GM06990 (cell line): ENCODE data around the gene U2AF1L4.
"Not testable (repeated sequence)": the region's sequence is repeated elsewhere in the genome, so short reads cannot be mapped to it uniquely, and the experiment has no call there.

ENCODE experiments used
- DNase-seq: peaks from one replicate; pipeline ENCODE4 v3.0.0-alpha.2; 2011; ENCODE audit not compliant: insufficient read length; ENCODE audit errors: extremely low read depth
- H3K27me3 ChIP-seq: replicated peaks from 2 replicates; pipeline ENCODE4 v1.6.0; 2011; ENCODE audit warnings: low read length; ENCODE audit not compliant: control insufficient read depth, insufficient read depth
- H3K36me3 ChIP-seq: 2 replicates; pipeline ENCODE4 v1.5.1; 2011; ENCODE audit warnings: low read length; ENCODE audit not compliant: control insufficient read depth, insufficient read depth
- H3K4me3 ChIP-seq: replicated peaks from 2 replicates; pipeline ENCODE4 v1.5.1; 2011; ENCODE audit warnings: low read depth, mild to moderate bottlenecking, control low read depth, low read length
- TF ChIP-seq, protein P1 (sequence below): IDR thresholded peaks from 2 replicates; pipeline ENCODE4 v1.5.1; 2011; ENCODE audit warnings: low read length, control low read depth, mild to moderate bottlenecking, inconsistent platforms; ENCODE audit not compliant: insufficient read depth, poor library complexity, severe bottlenecking

Gene U2AF1L4

DNA sequence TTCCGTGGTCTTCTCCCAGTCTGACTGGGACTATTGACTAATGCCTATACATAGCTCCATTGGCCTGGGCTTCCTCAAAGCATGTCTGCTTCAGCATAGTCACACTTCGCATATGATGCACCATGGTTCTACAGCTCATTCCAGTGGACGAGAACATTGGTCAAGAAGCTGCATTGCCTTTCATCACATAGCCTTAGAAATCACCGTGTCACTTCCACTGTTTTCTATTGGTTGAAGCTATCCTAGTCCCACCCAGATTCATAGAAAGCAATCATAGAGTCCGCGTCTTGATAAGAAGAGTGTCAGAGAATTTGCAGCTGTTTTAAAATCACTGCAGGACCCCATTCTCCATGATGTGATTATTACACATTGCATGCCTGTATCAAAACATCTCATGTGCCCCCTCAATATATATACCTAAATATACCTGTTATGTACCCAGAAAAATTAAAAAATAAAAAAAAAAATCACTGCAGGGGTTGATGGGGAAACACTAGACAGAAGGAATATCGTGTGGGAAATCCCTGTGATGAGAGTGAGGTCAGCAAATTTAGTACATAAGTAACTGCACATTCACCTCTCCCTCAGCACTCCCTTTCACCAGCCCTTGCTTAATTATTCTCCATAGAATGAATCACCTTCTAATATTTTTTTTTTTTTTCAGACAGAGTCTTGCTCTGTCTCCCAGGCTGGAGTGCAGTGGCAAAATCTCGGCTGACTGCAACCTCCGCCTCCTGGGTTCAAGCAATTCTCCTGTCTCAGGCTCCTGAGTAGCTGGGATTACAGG lies 28.0 kb upstream of the U2AF1L4 start:
- Histone ChIP-seq H3K27me3 (no peaks in the 10 kb centered on the region), H3K36me3 (peaks cover 3% of the 10 kb centered on the region), H3K4me3 (no peak overlapping the region)
- TF ChIP-seq, protein P1, sequence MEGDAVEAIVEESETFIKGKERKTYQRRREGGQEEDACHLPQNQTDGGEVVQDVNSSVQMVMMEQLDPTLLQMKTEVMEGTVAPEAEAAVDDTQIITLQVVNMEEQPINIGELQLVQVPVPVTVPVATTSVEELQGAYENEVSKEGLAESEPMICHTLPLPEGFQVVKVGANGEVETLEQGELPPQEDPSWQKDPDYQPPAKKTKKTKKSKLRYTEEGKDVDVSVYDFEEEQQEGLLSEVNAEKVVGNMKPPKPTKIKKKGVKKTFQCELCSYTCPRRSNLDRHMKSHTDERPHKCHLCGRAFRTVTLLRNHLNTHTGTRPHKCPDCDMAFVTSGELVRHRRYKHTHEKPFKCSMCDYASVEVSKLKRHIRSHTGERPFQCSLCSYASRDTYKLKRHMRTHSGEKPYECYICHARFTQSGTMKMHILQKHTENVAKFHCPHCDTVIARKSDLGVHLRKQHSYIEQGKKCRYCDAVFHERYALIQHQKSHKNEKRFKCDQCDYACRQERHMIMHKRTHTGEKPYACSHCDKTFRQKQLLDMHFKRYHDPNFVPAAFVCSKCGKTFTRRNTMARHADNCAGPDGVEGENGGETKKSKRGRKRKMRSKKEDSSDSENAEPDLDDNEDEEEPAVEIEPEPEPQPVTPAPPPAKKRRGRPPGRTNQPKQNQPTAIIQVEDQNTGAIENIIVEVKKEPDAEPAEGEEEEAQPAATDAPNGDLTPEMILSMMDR = no peak
- DNase-seq = no peak

DNA sequence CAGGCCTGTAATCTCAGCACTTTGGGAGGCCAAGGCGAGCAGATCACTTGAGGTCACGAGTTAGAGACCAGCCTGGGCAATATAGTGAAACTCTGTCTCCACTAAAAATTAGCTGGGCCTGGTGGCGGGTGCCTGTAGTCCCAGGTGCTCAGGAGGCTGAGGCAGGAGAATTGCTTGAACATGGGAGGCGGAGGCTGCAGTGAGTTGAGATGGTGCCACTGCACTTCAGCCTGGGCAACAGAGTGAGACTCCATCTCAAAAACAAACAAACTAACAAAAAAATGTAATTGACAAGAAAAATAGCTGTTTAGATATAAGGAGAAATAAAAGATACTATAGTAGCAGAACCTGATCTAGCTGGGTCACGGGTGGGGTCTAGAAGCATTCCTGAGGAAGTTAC lies 27.1 kb upstream of the U2AF1L4 start:
- not testable (repeated sequence) for H3K27me3 ChIP-seq, H3K36me3 ChIP-seq, H3K4me3 ChIP-seq, DNase-seq

- no peak for DNase-seq
- Histone ChIP-seq H3K36me3 (peaks cover 11% of the 10 kb centered on the region), H3K27me3 (no peaks in the 10 kb centered on the region), H3K4me3 (no peak overlapping the region)
- TF ChIP-seq, protein P1 = no peak
Measured at GRCh38 chr19:35768082-35768421, 22.8 kb upstream of the U2AF1L4 start.

DNA sequence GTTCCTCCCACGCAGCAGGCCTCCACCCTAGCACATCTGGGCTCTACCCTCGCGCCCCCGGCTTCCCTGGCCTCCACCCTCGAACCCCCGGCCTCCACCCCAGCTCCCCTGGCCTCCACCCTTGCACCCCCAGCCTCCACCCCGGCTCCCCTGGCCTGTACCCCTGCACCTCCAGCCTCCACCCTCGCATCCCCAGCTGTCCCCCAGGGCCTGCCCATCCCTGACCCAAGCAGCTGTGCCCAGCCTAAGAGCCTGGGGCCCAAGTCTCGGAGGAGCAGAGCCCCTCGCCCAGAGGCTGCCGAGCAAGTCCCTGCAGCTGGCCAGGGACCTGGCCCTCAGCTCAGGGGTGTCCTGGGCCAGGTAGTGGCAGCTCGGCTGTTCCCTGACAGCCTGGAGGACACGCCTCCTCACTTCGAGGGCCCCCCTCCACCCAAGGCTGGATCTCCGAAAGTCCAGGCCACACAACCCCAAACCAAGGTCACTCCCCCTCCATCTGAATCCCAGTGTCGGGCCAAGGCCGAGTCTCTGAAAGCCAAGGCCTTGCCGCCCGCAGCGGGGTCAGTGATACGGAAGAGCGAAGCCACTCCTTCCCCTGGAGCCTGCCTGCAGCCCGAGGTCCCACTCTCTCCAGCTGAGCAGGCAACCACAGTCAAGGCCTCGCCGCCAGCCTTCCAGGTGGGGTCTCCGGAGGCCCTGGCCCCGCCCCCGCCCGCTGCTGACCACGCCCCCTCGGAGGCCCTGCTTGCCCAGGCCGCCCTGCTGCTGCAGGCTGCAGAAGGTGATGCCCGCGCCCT lies 22.3 kb upstream of the U2AF1L4 start:
- H3K4me3 ChIP-seq = no peak overlapping the region
- H3K36me3 ChIP-seq = peaks cover 11% of the 10 kb centered on the region
- TF ChIP-seq, protein P1 = no peak
- no peak for DNase-seq
- H3K27me3 ChIP-seq = no peaks in the 10 kb centered on the region

- no peak overlapping the region for H3K4me3 ChIP-seq
- TF ChIP-seq, protein P1 = no peak
- no peaks in the 10 kb centered on the region for H3K27me3 ChIP-seq
- no peak for DNase-seq
- peaks cover 15% of the 10 kb centered on the region for H3K36me3 ChIP-seq
Measured at GRCh38 chr19:35766571-35767104, 21.4 kb upstream of the U2AF1L4 start.
